Omental fat pad (tissue), 4 donors: ENCODE data around the gene NCOA1. TPM values are rescaled to one million over a fixed set of nuclear protein-coding genes. Genes with fewer than 3 reads are reported as not detected.

Source experiments
- ATAC-seq: fragments of 150-250 bp; one replicate; pipeline ENCODE4 v1.9.1; 2016; ENCODE audit warnings: mild to moderate bottlenecking, moderate library complexity; ENCODE audit not compliant: low FRiP score
- DNase-seq: peaks from one replicate; pipeline ENCODE4 v3.0.0-alpha.2; 2019; ENCODE audit warnings: low spot score
- CTCF ChIP-seq, 3 donors: fragments of 450-650 bp; IDR thresholded peaks; one replicate each; pipeline ENCODE4 v1.5.1; 2016 to 2017; ENCODE audit warnings: antibody characterized with exemption in 3 of 3, mild to moderate bottlenecking in 3 of 3, moderate library complexity in 2 of 3
- total RNA-seq, 4 donors: library from RNA; depleted of rRNA; stranded (reverse); fragments of >200 nt; gene quantifications; one replicate each; pipeline ENCODE4 v1.1.0, GENCODE V29; 2016

NCOA1 gene
- total RNA-seq, 4 donors from 2014 or later = 46.8 to 80.1 (median 50.1) TPM

DNA sequence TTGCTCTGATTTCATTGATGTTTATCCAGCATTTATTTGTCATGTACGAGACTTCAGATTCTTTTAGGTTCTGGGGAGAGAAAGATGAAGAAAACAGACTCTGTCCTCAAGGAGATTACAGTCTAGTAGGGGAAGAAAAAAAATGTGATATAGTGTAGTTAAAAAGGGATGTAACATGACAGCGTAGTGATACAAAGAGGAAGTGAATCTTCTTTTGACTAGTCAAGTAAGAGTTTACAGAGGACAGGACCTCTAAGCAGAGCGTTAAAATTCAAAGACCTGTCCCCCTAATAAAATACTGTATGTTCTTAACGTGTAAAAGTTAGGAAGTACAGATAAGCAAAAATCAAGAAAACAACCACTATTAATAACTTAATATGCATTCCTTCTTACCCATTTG is 47.7 kb downstream of the NCOA1 start:
- no peak for ATAC-seq
- TF ChIP-seq CTCF (IDR thresholded peaks at IDR 0.05) = no peak
- no peak for DNase-seq

DNA sequence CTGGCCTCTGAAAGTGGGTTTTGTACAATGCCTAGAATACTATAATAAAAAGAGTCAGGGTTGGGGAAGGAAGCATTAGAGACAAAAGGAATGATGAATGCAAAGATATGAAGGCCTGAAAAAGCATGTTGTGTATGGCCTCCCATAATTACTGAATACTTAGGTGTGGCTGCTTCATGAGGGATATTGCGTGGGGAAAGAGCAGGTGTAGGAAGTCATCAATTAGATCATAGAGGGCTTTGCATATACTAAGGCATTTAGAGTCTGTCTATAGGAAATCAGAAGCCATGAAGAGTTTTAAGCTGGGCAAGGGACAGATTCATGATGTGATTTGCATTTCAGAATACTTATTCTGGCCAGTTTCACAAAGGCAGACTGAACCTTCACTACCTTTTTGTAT is 48.2 kb downstream of the NCOA1 start:
- DNase-seq (no peak), ATAC-seq (no peak)
- no peak for TF ChIP-seq CTCF (IDR thresholded peaks at IDR 0.05)

GRCh38 chr2:24540011-24540477 is 49.0 kb downstream of the NCOA1 start:
- DNase-seq = no peak
- TF ChIP-seq CTCF (IDR thresholded peaks at IDR 0.05) = no peak
- no peak for ATAC-seq

DNA sequence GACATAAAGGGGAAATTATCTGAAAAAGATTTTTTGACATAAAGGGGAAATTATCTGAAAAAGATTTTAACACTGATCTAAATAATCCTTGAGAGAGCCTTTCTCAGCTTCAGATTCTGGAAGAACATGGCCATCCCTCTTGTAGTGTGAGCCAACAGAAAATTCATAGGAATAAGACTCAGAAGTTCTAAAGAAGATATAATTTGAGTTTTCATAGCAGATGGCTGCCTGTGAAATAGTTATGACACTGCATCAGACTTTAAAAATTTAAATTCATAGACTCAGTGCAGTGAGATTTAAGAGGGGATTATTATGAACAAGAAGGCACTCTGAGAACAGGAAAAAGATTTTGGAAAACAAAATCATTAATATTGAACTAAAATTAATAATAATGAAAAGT is 50.6 kb downstream of the NCOA1 start:
- no peak for DNase-seq
- TF ChIP-seq CTCF (IDR thresholded peaks at IDR 0.05) = no peak
- ATAC-seq = no peak

GRCh38 chr2:24542269-24542872 is 51.3 kb downstream of the NCOA1 start:
- TF ChIP-seq CTCF (IDR thresholded peaks at IDR 0.05) = no peak
- DNase-seq (no peak), ATAC-seq (no peak)

DNA sequence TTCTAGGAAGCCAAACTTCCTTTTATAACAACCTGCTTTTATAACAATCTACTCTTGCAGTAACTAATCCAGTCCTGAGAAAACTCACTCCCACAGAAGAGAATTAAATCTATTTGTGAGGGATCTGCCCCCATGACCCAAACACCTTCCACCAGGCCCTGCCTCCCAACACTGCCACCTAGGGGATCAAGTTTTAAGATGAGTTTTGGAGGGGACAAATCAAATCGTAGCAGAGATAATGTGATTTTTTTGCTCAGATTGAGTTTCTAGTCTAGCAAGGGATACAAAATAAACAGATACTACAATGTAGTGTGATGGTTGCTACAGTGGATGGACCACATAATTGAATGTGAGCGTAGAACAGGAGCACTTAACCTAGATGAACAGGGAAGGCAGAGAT is 52.2 kb downstream of the NCOA1 start:
- ATAC-seq (no peak), DNase-seq (no peak)
- no peak for TF ChIP-seq CTCF (IDR thresholded peaks at IDR 0.05)

DNA sequence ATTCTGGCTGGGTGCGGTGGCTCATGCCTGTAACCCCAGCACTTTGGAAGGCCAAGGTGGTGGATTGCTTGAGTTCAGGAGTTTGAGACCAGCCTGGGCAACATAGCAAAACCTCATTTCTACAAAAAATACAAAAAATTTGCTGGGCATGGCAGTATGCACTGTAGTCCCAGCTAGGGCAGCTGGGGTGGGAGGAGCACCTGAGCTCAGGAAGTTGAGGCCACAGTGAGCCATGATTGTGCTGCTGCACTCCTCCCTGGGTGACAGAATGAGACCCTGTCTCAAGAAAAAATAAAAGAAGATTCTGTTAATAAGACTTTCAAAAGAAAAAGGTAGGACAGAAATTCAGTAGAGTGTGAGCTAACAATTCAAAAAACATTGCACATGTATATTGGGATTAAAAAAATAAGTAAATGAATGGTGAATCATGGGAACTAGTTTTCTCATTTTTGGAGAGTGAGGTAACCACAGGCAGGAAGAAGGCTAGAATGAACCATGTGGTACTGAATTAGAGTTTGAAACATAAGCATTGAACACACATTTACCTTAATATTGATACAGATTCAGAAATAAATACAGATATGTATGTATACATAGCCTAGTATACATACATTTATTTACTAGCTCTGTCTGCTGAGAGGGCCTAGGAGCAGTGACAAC is 53.5 kb downstream of the NCOA1 start:
- ATAC-seq (no peak), DNase-seq (no peak)
- no peak for TF ChIP-seq CTCF (IDR thresholded peaks at IDR 0.05)
